ENCODE data around the gene RBM44. TPM values are rescaled to one million over a fixed set of nuclear protein-coding genes. Genes with fewer than 3 reads are reported as not detected.

The RBM44 gene
- total RNA-seq, 4 donors from 2014 or later, result under 0.01 to 3.6 (median 1.8) TPM

DNA sequence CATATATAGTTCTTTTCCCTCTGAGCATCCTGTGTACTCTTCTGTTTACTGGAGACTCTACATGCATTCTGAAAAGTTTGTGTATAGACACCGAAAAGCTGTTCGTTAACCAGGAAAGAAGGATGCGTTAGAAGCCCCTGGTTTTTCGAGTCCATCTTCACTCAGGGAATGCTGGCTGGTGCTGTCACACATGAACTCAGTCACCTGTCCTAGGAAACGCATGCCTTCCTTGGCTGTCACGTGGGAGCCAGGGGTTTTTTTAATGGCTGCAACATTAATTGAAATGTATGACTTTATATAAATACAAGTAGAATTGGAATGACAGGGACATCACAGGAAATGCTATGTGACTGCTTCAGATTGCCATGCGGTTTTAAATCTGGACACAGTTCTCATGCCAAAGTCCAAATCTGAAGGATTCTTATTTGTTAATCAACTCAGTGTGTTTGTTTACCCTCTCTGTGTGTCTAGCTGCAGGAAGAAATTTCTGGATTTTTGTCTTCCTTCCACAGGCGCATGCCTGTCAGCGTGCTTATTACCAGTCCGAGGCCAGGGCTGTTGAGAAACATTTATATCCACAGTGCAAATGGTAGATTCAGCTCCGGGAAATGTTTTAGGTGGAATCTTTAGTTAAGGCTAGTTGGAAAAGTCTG lies 63.4 kb downstream of the RBM44 start:
- no peaks in the 10 kb centered on the region for H3K36me3 ChIP-seq
- peaks cover 22 to 29% of the 10 kb centered on the region in 2 donors for H3K4me1 ChIP-seq
- no peaks in the 10 kb centered on the region for H3K9me3 ChIP-seq
- TF ChIP-seq CTCF (IDR thresholded peaks at IDR 0.05) (no peak), POLR2A (IDR thresholded peaks at IDR 0.05) (no peak)
- DNase-seq, result peak; percentile 32 to 42
- H3K4me3 ChIP-seq, result peak overlapping the region in 1 of 2 donors; percentile 8
- intact Hi-C loops (cut with DNase I; ENCODE audit: low total_unique reads), result no loop called here
- H3K27ac ChIP-seq, result peak overlapping the region; percentile 98 to 100
- no peaks in the 10 kb centered on the region for H3K27me3 ChIP-seq

- peak overlapping the region in 1 of 2 donors; percentile 8 for H3K4me3 ChIP-seq
- H3K9me3 ChIP-seq, result no peaks in the 10 kb centered on the region
- intact Hi-C loops (cut with DNase I; ENCODE audit: low total_unique reads), result no loop called here
- DNase-seq, result peak; percentile 24 to 37
- no peaks in the 10 kb centered on the region for H3K27me3 ChIP-seq
- H3K4me1 ChIP-seq, result peaks cover 23 to 29% of the 10 kb centered on the region in 2 donors
- H3K36me3 ChIP-seq, result no peaks in the 10 kb centered on the region
- H3K27ac ChIP-seq, result peak overlapping the region; percentile 98 to 100
- no peak for TF ChIP-seq POLR2A (IDR thresholded peaks at IDR 0.05)
- no peak for TF ChIP-seq CTCF (IDR thresholded peaks at IDR 0.05)
Observed at GRCh38 chr2:237862528-237862895, 63.9 kb downstream of the RBM44 start.

DNA sequence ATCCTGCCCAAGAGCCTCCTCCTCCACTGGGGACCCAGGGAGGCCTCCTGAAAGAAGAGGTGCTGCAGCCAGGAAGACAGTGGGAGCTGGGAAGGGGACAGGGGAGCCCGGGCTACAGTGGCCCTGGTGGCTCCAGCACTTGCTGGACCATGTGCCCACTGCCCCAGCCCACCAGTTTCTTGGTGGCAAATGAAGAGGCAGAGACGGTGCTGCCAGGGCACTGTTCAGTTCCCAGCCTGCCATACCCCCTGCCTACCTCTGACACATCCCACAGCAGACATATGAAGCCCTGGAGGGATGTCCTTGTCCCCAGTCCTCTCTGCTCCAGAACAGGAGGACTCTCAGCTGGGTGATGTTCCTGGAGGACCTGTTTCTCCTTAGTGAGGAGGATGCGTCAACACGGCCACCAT lies 64.5 kb downstream of the RBM44 start:
- Histone ChIP-seq H3K9me3 (no peaks in the 10 kb centered on the region), H3K4me1 (peaks cover 23 to 29% of the 10 kb centered on the region in 2 donors), H3K4me3 (peak overlapping the region in 1 of 2 donors; percentile 8), H3K36me3 (no peaks in the 10 kb centered on the region), H3K27me3 (no peaks in the 10 kb centered on the region), H3K27ac (peak overlapping the region; percentile 98 to 100)
- peak in 1 of 2 donors; percentile 25 for DNase-seq
- intact Hi-C loops (cut with DNase I; ENCODE audit: low total_unique reads), result no loop called here
- TF ChIP-seq CTCF (IDR thresholded peaks at IDR 0.05) (no peak), POLR2A (IDR thresholded peaks at IDR 0.05) (no peak)

DNA sequence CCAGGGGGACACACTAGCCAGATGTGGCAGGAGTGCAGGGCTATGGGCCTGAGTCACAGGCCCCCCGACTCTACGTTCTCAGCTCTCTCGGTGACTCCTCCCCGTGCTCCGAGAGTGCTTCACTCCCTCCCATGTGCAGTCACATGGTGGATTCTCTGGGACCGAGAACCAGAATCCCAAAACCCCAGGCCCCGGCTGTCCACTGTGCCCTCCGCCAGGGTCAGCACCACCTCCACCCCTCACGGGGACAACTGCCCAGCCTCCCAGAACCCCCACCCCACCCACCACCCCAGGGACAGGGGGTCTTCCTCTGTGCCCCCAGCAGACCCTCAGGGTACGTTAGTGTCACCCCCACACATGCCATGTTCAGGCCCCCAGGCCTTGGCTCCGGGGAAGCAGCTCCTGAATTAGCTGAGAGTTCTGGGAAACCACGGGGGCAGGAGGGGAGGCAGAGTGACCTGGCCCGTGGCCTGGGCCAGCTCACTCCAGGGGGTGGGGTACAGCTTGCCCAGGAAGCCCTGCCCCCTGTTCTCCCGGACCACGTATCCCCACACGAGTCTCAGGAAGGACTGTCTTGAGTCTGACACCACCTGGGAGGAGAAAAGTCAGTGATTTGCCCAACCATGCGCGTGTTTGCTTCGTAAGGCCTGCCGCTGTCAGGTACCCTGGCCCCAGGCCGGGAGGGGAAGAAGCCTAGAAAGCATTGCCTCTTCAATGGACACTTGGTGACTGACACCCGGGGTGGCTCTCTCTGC lies 65.3 kb downstream of the RBM44 start:
- H3K4me1 ChIP-seq, result peaks cover 23 to 29% of the 10 kb centered on the region in 2 donors
- TF ChIP-seq POLR2A (IDR thresholded peaks at IDR 0.05) (peak in 1 of 2 donors; percentile 28), CTCF (IDR thresholded peaks at IDR 0.05) (no peak)
- intact Hi-C loops (cut with DNase I; ENCODE audit: low total_unique reads), result no loop called here
- peak overlapping the region; percentile 98 to 100 for H3K27ac ChIP-seq
- no peaks in the 10 kb centered on the region for H3K36me3 ChIP-seq
- peak overlapping the region; percentile 4 to 8 for H3K4me3 ChIP-seq
- peak; percentile 74 to 76 for DNase-seq
- no peaks in the 10 kb centered on the region for H3K9me3 ChIP-seq
- no peaks in the 10 kb centered on the region for H3K27me3 ChIP-seq

GRCh38 chr2:237864444-237864931 lies 65.9 kb downstream of the RBM44 start:
- no peak for TF ChIP-seq CTCF (IDR thresholded peaks at IDR 0.05)
- no peak for TF ChIP-seq POLR2A (IDR thresholded peaks at IDR 0.05)
- no peaks in the 10 kb centered on the region for H3K27me3 ChIP-seq
- H3K9me3 ChIP-seq, result no peaks in the 10 kb centered on the region
- no peak overlapping the region for H3K4me3 ChIP-seq
- H3K36me3 ChIP-seq, result no peaks in the 10 kb centered on the region
- intact Hi-C loops (cut with DNase I; ENCODE audit: low total_unique reads), result no loop called here
- H3K4me1 ChIP-seq, result peaks cover 23 to 29% of the 10 kb centered on the region in 2 donors
- peak; percentile 43 to 44 for DNase-seq
- peak overlapping the region; percentile 98 to 100 for H3K27ac ChIP-seq

Data from uterus (tissue), 4 donors.